Subcutaneous adipose tissue (tissue), 4 donors: ENCODE measurements around the gene PHF14. TPM values are rescaled to one million over a fixed set of nuclear protein-coding genes. Genes with fewer than 3 reads are reported as not detected.

Experiments used
- total RNA-seq, 4 donors: library from RNA; depleted of rRNA; stranded (reverse); fragments of >200 nt; gene quantifications; one replicate each; pipeline ENCODE4 v1.1.0, GENCODE V29; 2016
- TF ChIP-seq, protein P1 (sequence below): fragments of 450-650 bp; IDR thresholded peaks from one replicate; pipeline ENCODE4 v1.5.1; 2016; ENCODE audit warnings: low read depth, mild to moderate bottlenecking, control low read depth, antibody characterized with exemption, moderate library complexity

PHF14 gene
- total RNA-seq, 4 donors from 2014 or later: 39.9 to 51.7 (median 42.9) TPM

DNA sequence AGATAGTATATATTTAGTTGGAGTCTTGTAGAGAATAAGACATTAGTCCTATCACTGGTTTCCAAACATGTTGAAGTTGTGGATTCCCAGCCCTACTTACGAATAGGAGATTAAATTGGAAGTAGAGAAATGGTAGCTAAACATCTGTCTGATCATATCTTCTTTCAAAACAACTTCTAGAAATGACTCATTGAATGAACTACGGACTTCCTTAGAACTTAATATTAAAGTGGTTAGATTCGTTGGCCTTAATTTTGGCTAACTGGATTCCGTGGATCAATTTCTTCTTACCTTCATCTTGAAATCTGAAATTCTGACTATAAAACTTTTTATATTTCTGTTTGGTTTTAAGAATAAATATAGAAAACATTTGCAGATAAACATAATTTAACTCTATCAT, 3.4 kb downstream of the PHF14 start:
- TF ChIP-seq, protein P1, sequence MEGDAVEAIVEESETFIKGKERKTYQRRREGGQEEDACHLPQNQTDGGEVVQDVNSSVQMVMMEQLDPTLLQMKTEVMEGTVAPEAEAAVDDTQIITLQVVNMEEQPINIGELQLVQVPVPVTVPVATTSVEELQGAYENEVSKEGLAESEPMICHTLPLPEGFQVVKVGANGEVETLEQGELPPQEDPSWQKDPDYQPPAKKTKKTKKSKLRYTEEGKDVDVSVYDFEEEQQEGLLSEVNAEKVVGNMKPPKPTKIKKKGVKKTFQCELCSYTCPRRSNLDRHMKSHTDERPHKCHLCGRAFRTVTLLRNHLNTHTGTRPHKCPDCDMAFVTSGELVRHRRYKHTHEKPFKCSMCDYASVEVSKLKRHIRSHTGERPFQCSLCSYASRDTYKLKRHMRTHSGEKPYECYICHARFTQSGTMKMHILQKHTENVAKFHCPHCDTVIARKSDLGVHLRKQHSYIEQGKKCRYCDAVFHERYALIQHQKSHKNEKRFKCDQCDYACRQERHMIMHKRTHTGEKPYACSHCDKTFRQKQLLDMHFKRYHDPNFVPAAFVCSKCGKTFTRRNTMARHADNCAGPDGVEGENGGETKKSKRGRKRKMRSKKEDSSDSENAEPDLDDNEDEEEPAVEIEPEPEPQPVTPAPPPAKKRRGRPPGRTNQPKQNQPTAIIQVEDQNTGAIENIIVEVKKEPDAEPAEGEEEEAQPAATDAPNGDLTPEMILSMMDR: no peak

DNA sequence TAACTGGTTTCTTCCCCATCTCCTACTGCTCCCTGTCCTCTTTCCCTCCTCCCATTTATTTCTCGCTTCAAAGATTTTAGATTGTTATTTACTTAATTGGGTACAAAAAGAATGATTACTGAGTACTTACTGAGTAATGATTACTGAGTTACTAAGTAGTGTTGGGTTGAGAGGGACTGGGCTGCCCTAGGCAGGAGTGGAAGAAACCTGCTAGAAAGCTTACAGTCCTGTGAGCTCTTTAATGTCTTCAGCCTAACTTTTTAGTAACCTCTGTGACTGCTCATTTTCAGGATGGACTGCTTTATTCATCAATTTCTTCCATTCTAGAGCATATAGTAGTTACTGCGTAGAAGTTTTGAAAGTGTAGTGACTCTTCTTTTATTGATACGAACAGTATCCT, 7.6 kb downstream of the PHF14 start:
- TF ChIP-seq, protein P1: no peak

DNA sequence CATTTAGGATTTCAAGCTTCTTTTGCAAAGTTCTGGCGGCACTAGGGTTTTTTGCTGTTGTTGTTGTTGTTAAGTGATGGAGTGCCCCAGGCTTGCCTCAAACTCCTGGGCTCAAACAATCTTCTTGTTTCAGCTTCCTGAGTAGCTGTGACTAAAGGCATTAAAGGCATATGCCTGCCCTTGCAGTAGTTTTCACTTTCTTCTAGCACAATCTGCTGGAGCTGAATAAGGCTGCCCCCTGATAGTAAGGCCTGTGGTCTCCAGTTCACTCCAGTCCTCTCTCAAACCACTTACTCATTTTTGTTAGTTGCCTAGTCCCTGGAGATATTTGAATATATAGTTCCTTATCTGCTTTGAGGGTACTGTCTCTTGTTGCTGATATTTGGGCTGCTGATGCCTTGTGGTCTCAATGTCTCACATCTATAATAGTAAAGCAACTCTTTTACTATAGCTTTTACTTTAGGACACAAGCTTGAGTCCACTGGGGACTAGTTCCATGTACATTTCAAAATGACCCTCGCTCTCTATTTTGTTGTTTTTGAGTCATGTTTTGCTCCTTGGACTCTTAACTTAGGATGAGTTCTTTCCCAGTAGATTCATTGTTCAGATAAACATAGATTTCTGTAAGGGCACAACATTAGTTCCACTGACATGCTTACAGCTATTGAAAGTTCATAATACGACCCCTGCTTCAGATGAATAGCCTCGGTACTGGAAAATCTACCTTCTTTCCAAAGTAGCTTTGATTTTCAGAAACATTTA, 25.5 kb downstream of the PHF14 start:
- TF ChIP-seq, protein P1: no peak

DNA sequence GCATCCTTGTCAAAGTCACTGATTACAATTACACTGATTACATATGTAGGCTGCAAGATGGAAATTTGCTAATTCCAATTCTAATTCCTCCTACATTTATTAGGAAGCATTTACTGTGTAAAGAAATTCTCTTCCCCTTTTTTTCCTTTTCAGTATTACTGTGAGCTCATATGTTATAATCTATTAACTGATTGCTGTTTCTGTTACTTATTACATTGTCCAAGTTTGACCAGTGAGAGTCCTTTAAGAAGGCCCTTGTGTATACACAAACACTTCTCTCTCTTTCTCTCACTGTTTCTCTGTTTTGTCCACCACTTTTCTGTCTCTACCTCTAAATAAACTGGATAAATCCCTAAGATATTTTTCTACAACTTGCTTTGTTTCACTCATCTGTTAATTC, 31.5 kb downstream of the PHF14 start:
- TF ChIP-seq, protein P1: no peak

DNA sequence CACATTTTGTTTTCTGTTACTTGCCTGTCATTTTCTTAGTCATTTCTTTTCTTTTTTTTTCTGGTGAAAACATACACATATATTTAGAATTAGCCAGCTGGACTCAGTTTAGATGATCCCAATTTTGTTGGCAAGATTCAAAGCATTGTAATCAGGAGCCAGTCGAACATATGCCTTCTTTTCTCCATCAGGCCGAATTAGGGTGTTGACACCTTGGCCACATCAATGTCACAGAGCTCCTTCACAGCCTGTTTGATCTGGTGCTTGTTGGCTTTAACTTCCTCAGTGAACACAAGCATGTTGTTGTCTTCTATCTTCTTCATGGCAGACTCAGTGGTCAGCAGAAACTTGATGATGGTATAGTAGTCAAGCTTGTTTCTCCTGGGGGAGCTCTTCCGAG, 32.6 kb downstream of the PHF14 start:
- TF ChIP-seq, protein P1: no peak

DNA sequence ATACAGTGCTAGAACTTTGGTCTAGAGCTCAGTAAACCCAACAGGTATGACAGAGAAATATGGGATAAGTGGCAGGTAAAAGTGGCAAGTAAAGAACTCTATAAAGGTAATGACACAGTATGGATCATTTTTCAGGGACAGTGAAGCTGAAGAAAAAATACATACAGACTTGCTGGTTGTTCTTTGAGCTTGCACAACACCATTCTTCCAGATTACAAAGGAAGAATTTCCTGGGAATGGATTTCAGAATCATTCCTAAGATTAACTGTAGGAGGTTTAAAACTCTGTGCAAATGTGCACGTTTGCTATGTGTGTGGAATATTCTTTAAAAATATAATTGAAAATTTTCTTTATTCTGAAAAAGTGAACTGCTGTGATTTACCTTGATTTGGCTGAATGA, 36.0 kb downstream of the PHF14 start:
- TF ChIP-seq, protein P1: no peak

DNA sequence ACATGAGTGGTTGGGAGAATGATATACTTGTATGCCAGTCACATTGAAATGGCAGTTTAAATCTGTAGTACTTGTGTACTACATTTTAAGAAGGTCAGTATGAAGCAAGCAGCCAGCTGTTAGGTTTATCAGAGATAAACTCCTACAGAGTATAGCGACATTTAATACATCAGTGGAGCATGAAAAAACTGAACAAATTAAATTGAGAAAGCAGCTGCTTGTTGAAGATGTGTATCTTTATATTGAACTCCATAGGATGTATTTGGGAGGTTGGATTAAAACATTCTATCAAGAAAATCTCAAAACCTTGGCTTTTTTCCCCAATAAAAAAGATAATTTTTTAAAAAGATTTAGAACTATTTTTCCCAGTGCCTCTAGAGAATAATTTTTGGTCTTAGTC, 47.8 kb downstream of the PHF14 start:
- TF ChIP-seq, protein P1: no peak
